Activated CD8-positive, alpha-beta memory T cell treated with anti-CD3 and anti-CD28 coated beads, Interleukin-2, amount 50 U/mL, for 24 hours (primary cell): ENCODE measurements around the gene AGO4.
"Not testable (repeated sequence)": the region's sequence is repeated elsewhere in the genome, so short reads cannot be mapped to it uniquely, and the experiment has no call there.

Experiments used
- DNase-seq: peaks from one replicate; pipeline ENCODE4 v3.0.0-alpha.2; 2020; ENCODE audit errors: extremely low read depth

AGO4 gene

GRCh38 chr1:35807614-35808449 lies at the start of gene AGO4:
TSS of gene AGO4 (plus strand) at chr1:35808016. CDS start at chr1:35808417, 401 bp downstream.
- no peak for DNase-seq

- no peak for DNase-seq
These were observed 45.7 kb upstream of the AGO4 start for GRCh38 chr1:35762141-35762540.

GRCh38 chr1:35763201-35763600 lies 44.6 kb upstream of the AGO4 start:
- DNase-seq: no peak

GRCh38 chr1:35764283-35764682 lies 43.5 kb upstream of the AGO4 start:
- DNase-seq: no peak

- DNase-seq: no peak
These were observed 39.2 kb upstream of the AGO4 start for GRCh38 chr1:35768350-35769187.

- DNase-seq: peak; percentile 59
These were observed 38.5 kb upstream of the AGO4 start for GRCh38 chr1:35769188-35769758.

- no peak for DNase-seq
These were observed 34.1 kb upstream of the AGO4 start for GRCh38 chr1:35773711-35774110.

GRCh38 chr1:35776172-35776571 lies 31.6 kb upstream of the AGO4 start:
- not testable (repeated sequence) for DNase-seq

GRCh38 chr1:35777109-35777508 lies 30.7 kb upstream of the AGO4 start:
- DNase-seq: no peak

- no peak for DNase-seq
These were observed 24.7 kb upstream of the AGO4 start for GRCh38 chr1:35783055-35783583.

- DNase-seq: not testable (repeated sequence)
These were observed 23.5 kb upstream of the AGO4 start for GRCh38 chr1:35784364-35784763.

GRCh38 chr1:35788139-35788538 lies 19.7 kb upstream of the AGO4 start:
- no peak for DNase-seq

- DNase-seq: no peak
These were observed 17.1 kb upstream of the AGO4 start for GRCh38 chr1:35790670-35791069.

GRCh38 chr1:35795295-35795694 lies 12.5 kb upstream of the AGO4 start:
- DNase-seq: no peak

- no peak for DNase-seq
These were observed 10.4 kb upstream of the AGO4 start for GRCh38 chr1:35797380-35797779.

GRCh38 chr1:35798019-35798418 lies 9.8 kb upstream of the AGO4 start:
- not testable (repeated sequence) for DNase-seq

GRCh38 chr1:35800167-35800887 lies 7.5 kb upstream of the AGO4 start:
- DNase-seq: not testable (repeated sequence)

- no peak for DNase-seq
These were observed 766 bp downstream of the AGO4 start for GRCh38 chr1:35808450-35809113.

GRCh38 chr1:35809114-35810095 lies 1.6 kb downstream of the AGO4 start:
- DNase-seq: no peak
